GM19455 (cell line): ENCODE data around the gene SNX32.
A peak's percentile ranks its signal among the peaks of the same experiment; 100 is the strongest.

ENCODE experiments used
- ATAC-seq: cut with Tn5 transposase; IDR thresholded peaks from one replicate; pipeline ENCODE4 v1.9.1; 2021; ENCODE audit not compliant: unreplicated experiment

The SNX32 gene

DNA sequence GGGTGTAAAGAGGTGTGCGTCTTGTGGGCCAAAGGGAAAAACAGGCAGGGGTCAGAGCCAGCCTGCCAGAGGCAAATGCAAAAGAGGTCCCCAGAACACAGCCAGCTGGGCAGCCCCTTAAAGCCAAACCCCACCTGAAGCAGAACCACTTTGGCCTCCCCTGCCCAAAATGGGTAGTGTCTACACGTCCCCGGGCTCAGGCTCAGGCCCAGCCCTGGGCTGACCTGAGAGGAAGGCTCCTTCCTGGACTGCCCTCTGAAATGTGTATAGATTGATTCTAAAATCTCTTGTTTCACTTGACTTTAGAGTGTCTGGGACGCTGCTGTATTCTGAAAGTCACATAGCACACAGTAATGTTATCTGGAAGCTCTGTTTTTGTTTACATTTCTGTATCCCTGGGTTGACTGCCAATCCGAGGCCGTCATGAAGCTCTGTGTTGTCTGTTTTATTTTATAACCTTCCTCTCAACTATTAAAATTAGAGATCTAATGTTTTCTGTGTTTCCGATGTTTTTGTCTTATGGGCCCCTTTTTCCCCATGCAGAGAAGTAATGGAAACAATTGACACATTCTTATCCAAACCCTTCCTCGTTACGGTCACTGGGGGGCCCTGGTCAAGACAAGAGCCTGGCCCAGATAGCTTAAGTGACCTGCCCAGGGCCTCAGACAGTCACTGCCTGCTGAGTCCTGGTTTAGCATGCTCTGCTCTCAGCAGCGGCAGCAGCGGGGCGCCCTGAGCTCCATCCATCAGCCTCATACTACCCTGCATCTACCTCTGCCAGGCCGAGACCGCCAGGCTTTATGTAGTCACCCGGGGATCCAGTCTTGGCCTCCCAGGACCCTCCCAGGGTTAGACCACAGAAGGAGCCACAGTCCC lies 36.8 kb upstream of the SNX32 start:
- ATAC-seq: no peak

DNA sequence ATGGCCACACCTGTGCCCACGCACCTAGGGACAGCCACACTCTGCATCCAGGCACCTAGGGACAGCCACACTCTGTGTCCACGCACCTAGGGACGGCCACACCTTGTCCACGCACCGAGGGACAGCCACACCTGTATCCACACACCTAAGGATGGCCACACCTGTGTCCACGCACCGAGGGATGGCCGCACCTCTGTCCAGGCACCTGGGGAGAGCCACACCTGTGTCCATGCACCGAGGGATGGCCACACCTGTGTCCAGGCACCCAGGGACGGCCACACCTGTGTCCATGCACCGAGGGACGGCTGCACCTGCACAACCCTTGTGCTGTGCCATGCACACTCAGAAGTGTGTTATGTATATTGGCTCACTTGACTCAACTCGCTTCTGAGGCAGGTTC lies 36.1 kb upstream of the SNX32 start:
- no peak for ATAC-seq

DNA sequence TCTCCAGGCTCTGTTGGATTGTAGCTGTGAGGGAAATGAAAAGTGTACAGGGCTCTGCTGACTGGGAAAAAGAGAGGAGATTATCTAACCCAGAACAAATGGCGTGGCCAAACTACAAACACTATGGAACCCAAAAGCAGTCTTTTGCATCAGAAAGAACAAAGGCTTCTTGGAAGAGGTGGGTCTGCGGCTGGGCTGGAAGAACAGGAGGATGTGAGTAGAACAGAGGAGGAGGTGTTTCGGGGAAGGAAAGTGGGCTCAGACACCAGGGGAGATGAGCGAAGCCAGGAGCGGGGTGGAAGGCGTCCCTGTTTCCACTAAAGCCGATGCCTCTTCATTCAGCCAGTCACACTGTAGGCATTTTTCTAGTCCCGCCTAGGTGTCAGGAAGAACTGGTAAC lies 34.9 kb upstream of the SNX32 start:
- ATAC-seq: no peak

DNA sequence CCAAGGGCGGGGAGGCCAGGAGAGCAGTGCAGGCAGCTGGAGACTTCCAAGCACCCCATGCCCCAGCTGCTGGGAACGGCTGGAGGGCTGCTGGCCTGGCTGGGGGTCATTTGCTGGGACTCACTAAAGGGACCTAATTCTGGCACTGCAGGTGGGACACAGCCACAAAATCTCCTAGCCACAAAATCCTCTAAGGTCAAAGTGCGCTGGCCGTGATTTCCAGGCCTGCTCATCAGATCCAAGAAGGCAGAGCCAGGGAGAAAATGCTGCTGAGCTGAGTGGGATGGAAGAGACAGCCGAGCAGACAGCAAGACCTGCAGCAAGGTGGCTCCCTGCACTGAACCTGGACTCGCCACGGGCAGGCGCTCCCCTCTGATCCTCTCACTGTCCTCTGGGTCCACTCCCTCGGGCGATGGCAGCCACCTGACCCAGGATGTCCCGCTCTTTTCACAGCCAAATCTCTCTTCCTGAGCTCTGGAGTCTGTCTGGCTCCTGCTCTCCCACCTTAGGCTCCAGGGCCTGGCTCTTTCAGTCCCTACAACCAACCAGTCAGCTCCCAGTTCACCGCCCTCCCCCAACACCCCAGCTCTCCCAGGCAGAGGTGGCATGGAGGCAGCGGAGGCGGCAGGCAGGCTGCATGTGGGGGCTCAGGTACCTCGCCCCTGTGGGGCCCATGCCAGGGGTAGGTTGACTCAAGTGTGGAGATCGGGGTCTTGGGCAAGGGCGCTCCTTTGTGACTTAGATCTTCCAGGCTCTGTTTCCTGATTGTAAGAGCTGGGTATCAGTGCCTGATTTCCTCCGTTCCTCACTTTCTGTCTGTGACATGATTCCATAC lies 32.4 kb upstream of the SNX32 start:
- no peak for ATAC-seq

DNA sequence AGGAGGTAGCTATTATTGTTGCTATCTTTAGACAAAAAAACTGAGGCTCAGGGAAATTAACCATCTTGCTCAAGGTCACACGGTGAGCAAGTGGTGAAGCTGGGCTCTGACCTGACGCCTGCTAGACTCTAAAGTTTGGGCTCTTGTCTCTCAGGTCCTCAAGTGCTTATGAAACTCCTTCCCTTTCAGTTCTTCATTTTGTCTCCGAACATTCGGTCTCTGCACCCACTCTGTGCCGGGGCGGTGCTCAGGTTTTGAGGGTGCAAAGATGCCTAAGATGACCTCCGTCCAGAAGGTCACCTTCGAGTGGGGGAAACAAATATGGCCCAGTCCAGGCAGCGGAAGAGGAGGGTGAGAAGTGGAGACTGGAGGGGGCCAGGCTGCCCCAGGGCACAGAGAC lies 30.9 kb upstream of the SNX32 start:
- peak; percentile 84 for ATAC-seq

DNA sequence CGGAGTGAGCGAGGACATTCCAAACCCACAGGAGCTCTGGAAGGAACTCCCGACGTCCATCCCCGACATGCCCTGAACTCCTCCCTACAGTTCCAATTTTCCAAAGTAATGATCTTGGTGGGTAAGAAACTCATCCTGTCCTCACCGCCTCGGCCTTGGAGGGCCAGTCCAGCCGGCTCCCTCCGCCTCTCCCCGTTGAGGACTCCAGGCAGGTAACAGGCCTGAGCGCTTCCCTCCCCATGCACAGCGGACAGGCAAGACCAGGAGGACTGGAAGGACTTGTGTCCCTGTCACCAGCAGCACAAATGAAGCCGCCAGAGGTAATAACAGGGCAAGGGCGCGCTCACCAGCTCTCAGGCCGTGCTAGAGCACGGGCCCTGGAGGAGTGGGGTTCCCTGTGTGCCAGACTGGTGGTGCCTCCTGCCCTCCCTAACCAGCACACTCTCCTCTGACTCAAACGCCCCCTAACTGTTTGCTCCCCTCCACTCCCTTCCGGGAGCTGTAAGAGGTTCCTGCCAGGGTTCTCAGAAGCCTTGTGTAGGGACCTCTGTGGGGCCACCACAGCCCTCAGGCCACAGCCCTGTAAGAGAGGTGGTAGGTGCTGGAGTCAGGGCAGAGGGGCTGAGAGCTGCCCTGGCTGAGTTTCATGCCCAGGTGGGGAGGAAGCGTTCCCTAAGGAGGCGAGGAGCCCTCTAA lies 29.8 kb upstream of the SNX32 start:
- no peak for ATAC-seq

DNA sequence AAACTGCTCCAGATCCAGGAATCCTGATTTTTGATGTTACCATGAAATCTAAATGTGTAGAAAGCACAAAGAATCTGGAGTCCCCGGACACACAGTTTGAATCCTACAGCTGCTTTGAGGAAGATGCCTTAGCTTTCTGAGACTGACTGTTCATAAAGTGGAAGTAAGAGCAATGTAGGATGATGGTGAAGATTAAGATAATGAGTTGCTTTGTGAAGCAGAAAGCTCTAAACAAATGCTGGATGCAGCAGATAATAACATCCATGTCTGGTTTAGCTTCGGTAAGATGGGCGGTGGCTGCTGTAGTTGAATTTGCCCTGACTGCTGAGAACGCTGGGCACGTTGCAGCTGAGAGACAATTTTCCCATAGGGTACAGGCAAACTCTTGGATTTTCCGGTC lies 26.8 kb upstream of the SNX32 start:
- no peak for ATAC-seq

DNA sequence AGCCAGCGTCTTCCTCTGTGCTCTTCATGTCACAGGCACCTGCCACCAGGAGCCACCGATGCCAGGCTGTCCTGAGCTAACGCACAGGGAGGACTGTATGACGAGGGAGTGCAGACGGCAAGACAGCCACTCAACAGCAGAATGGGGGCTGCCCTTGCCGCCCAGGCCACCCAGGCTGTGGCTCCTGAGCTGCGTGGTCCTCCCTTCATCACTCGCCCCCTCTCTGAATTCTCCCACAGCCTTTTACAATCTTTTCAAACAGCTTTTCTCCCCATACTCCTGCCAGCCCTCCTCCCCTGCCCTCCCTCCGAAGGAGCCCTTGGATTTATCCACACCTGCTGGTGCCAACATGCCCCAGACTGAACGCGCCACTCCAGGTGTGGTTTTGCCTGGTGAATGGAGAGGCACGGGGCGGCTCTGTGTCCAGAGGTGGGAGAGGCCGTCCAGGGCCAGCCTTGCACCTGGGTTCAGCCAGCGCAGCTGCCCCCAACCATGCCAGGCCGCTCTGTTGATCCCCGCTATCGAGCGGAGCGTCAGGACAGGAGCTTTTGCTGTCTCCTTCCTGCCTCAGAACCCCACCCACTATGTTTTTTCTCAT lies 24.9 kb upstream of the SNX32 start:
- ATAC-seq: no peak

DNA sequence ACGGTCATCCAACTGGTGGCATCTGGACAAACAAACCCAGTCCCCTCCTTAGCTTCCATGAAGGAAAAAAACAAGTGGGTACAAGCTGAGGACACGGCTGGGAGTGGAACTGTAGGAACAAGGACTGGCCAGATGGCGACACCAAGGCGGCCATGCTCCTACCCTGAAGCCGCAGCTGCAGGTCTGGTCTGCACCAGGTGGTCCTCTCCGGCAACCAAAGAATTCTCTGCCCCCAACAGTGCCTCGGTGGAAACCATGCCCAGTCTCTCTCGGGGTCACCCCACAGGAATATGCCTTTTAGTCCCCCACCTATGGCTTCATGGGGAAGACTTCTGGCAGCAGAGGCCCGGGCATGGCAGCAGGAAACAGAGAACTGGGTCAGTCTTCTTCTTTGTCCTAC lies 24.3 kb upstream of the SNX32 start:
- ATAC-seq: no peak

DNA sequence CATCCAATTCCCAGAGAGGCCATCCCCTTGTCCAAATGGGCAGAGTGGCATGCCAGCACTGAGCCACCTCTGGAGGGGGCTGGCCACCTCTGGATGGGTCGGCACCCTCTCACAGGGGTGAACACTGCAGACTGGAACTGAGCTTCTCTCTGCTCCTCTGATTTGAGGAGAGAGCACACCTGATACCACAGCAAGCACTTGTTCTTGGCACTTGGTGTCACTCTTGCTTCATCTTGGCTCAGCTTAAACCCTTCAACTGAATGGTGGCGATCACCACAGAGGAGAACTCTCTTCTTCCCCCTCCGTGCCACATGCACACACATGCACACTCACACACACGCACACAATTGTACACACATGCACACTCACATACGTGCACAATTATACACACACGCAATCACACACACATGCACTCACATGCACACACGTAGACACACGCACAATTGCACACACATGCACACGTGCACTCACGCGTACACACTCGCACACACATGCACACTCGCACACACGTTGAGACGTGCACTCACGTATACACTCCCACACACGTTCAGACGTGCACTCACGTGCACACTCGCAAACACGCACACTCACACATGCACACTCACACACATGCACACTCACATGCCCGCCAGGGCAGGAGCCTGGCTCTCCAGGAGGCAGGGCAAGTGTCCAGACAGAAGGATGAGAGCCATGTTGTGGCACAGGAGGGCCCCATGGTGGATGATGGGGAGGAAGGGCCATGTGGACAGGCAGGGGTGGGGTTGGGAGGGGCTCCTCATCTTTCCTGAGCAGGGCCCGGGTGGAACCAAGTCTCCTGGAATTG lies 23.5 kb upstream of the SNX32 start:
- ATAC-seq: no peak

DNA sequence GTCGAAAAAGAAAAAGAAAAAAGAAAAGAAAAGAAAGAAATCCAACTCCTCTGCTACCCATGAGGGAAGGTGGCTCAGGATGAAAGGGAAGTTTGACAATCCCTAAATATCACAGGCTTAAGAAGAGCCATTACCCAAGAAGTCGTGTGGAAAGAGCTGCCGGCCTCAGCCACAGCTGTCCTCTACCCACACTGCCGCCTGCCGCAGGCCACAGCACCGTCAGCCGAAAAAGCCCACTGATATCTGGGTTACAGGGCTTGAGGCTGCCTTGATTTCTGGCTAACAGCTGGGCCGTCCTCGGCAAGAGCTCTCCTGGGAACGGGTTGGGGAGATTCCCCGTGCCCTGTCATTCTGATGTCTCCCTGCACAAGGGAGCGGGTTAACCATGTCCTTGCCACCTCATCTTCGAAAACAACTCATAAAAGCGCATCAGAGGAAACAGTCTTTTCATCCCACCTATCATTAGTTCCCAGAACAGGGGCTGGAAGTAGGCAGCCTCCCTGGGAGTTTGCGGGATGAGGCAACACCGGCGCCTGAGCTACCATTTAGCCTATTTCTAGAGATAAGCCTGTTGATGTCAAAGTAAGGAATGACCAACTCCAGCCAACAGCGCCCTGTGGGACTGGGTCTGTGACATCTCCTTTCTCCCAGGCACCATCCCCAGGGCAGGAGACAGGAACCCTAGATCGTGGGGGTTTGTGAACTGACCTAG lies 21.8 kb upstream of the SNX32 start:
- no peak for ATAC-seq

DNA sequence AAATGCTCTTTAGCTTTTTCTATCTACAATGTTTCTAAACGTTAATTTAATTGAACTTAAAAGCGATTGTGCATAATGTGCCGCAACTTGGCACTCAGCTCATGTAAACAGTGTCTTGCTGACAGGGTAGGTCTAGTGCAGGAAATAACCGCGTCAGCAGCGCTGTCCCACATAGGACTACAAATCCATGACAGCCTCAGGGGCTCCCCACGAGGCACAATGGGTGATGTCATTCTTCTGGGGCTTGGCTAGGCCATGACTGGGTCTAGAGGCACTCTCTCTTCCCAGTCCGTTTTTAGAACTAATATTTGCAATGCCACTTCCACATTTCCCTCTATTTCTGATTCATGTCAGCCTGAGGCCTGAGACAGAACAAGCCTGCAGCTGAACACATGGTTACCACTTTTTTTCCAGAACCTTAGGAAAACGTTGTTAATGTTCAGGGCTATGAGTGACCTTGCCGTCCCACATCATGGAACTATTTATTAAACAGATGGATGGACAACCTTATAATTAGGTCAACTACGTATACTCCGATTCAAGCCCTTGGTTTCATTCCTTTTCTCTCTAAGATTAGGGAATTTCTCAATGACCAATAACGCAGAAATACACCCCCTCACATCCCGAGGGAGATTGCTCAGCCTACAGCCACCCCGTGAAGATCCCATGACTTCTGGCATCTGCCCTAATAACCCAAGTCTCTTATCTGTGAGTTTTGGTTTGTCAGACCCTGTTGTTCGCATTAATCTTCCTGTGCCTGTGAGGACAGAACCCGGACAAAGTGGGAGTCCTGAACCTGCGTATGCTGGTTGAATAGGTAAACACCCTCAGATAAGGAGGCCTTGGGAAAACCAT lies 19.4 kb upstream of the SNX32 start:
- no peak for ATAC-seq

DNA sequence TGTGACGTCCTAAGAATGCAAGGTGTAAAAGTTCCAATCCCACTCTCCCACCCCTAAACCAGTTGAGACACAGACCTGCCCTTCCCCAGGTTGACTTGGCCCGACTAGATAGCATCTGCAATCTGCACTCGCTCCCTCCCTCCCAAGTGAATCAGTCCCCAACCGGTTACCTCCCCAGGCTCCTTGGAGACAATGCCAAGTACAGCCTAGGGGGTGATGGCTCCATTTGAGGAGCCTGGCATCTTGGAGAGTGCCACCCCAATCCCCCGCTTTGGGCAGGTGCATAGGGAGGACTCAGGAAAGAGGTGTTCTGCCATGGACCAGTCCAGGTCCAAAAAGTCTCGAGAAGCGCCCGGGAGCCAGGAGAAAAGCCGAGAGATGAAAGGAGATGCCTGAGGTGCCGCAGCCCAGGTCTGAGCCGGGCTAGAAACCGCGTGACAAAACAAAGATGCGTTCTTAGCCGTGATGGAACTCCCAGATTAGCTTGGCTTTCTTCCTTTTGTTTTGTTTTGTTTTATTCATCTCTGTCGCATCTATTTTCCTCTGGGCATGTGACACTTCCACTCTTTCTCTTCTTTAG lies 18.7 kb upstream of the SNX32 start:
- no peak for ATAC-seq

DNA sequence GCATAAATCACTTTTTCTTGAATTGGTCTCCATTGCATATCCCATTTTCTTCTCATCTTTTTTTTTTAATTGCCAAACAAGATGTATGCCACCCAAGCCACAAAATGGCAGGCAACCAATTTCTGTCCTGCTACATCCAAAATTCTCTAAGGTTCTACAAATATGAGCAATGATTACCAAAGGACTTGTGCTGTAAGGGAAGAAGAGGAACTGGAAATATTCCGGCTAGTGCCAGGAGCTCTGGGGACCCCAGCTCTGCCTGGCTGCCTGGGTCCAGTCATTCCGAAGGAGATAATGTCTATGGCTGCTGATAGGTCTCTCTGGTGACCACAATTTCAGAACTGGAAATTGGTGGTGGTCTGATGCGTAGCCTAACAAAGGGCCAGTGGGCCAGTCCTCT lies 17.1 kb upstream of the SNX32 start:
- ATAC-seq: no peak

DNA sequence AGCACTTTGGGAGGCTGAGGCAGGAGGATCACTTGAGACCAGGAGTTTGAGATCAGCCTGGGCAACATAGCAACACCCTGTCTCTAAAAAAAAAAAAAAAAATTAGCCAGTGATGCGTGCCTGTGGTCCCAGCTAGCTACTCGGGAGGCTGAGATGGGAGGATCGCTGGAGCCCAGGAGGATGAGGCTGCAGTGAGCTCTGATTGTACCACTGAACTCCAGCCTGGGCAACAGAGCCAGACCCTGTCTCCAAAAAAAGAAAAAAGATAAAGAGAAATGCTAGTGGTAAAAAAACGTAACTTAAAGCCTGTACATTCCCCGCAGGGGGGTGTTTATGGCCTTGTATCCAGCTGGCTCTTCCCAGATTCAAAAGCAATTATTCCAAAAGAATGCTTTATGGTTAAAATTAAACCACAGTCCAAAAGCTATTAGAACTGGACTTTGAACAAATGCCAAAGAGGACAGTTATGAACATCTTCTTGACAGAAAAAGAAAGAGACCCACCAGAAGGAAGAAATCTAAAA lies 16.4 kb upstream of the SNX32 start:
- ATAC-seq: no peak

DNA sequence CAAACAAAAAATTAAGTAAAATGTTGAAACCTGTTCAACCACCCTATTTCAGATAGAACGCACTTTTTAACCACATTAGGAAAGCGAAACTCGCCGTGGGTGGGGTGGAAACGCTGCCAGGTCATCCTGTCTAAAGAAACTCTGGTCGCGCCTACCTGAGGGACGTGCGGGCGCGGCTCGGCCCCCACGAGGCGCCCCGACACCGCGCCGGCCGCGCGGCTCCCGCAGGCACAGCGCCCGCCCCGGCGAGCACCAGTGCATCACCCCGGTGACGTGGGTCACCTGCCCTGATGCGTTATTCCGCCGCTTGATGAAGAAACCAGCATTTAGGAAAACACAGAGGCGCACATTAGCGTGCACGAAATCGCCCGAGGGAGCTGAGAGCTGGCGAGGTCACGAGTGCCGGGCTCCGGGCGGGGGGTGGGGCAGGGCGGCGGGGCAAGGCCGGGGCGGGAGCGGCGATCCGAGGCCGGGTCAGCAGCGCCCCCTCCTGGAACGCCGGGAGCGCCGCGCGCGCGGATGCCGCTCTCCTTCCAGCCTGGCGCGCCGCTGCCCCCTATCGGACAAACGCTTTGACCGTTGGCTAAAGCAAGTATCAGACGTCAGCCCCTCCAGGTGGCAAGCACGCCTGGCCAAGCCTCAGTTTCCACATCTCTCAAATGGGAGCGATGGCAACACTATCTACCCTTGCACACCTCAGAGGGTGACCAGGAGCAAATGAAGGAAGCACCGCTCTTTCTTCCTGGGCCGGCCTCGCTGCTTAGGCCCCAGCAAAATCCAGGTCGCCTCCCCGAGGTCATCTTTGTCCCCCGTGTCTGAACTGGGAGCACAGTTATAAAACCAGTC lies 15.7 kb upstream of the SNX32 start:
- ATAC-seq: peak; percentile 67

DNA sequence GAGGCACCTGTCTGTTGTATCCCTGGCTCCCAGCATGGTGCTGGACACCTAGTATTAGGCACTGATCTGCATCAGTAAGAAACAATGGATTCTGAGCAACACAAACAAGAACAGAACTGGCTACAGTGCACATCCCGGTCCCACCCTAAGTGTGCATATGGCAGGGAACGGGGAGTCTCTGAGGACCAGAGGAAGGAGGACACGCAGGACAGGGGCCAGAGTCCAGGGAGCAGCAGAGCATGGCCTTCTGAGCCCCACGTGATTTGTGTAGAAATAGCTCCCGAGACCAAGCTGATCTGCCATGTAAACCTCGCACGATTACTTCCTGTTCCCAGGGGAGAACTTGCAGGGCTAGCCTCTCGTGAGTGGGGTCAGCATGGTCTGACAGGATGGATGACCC lies 12.7 kb upstream of the SNX32 start:
- ATAC-seq: no peak
